H9 (cell line): Measurements from ENCODE around the gene HUWE1. TPM values are rescaled to one million over a fixed set of nuclear protein-coding genes. Genes with fewer than 3 reads are reported as not detected.

Experiments used
- DNase-seq: peaks from one replicate; pipeline ENCODE4 v3.0.0-alpha.2; 2017
- H2AFZ ChIP-seq: one replicate; pipeline ENCODE4 v1.6.1; 2013; ENCODE audit warnings: mild to moderate bottlenecking, low read length, control low read depth, moderate library complexity
- H2AK5ac ChIP-seq: 2 replicates; pipeline ENCODE4 v1.6.1; 2013; ENCODE audit warnings: low read length, control low read depth, mixed read lengths; ENCODE audit not compliant: insufficient read length
- H2BK120ac ChIP-seq: one replicate; pipeline ENCODE4 v1.6.1; 2013; ENCODE audit warnings: low read depth, mild to moderate bottlenecking, low read length, control low read depth, inconsistent platforms; ENCODE audit not compliant: poor library complexity, severe bottlenecking
- H2BK12ac ChIP-seq: 2 replicates; pipeline ENCODE4 v1.6.1; 2013; ENCODE audit warnings: low read length, control low read depth, mixed read lengths, low read depth; ENCODE audit not compliant: insufficient read length
- H2BK15ac ChIP-seq: 2 replicates; pipeline ENCODE4 v1.6.1; 2013; ENCODE audit warnings: low read depth, low read length, control low read depth
- H2BK20ac ChIP-seq: one replicate; pipeline ENCODE4 v1.6.1; 2013; ENCODE audit warnings: low read depth, mild to moderate bottlenecking, low read length, control low read depth, inconsistent platforms; ENCODE audit not compliant: poor library complexity, severe bottlenecking
- H2BK5ac ChIP-seq: 2 replicates; pipeline ENCODE4 v1.6.1; 2013; ENCODE audit warnings: low read length, control low read depth, mixed read lengths; ENCODE audit not compliant: insufficient read length
- H3K14ac ChIP-seq: 2 replicates; pipeline ENCODE4 v1.6.1; 2013; ENCODE audit warnings: low read length, control low read depth; ENCODE audit not compliant: insufficient read depth
- H3K18ac ChIP-seq: 2 replicates; pipeline ENCODE4 v1.6.1; 2013; ENCODE audit warnings: low read depth, mild to moderate bottlenecking, mixed read lengths, low read length, control low read depth; ENCODE audit not compliant: insufficient read length
- H3K23ac ChIP-seq: 2 replicates; pipeline ENCODE4 v1.6.1; 2013; ENCODE audit warnings: low read length, control low read depth, mixed read lengths, low read depth; ENCODE audit not compliant: insufficient read length
- H3K23me2 ChIP-seq: 2 replicates; pipeline ENCODE4 v1.6.1; 2013; ENCODE audit warnings: low read depth, mild to moderate bottlenecking, mixed read lengths, low read length, control low read depth; ENCODE audit not compliant: insufficient read length, poor library complexity, severe bottlenecking
- H3K27ac ChIP-seq: 2 replicates; pipeline ENCODE4 v1.5.1; 2013; ENCODE audit warnings: low read length, control low read depth, mixed read lengths, low read depth; ENCODE audit not compliant: insufficient read length
- H3K27me3 ChIP-seq: 2 replicates; pipeline ENCODE4 v1.6.1; 2013; ENCODE audit warnings: low read length, control low read depth, inconsistent platforms; ENCODE audit not compliant: insufficient read depth
- H3K4ac ChIP-seq: 2 replicates; pipeline ENCODE4 v1.6.1; 2013; ENCODE audit warnings: low read depth, mild to moderate bottlenecking, control low read depth, inconsistent platforms, low read length, moderate library complexity
- H3K4me1 ChIP-seq: 2 replicates; pipeline ENCODE4 v1.6.1; 2013; ENCODE audit warnings: low read length, control low read depth, inconsistent platforms; ENCODE audit not compliant: insufficient read depth
- H3K4me2 ChIP-seq: 2 replicates; pipeline ENCODE4 v1.6.1; 2013; ENCODE audit warnings: low read length, control low read depth, mixed read lengths; ENCODE audit not compliant: insufficient read length, insufficient read depth
- H3K56ac ChIP-seq: 2 replicates; pipeline ENCODE4 v1.6.1; 2013; ENCODE audit warnings: low read depth, mild to moderate bottlenecking, mixed read lengths, low read length, control low read depth; ENCODE audit not compliant: insufficient read length
- H3K79me1 ChIP-seq: 2 replicates; pipeline ENCODE4 v1.6.1; 2013; ENCODE audit warnings: low read depth, mild to moderate bottlenecking, moderate library complexity, low read length, control low read depth, inconsistent platforms; ENCODE audit not compliant: insufficient read depth, poor library complexity, severe bottlenecking
- H3K79me2 ChIP-seq: 2 replicates; pipeline ENCODE4 v1.6.1; 2013; ENCODE audit warnings: low read length, control low read depth, inconsistent platforms; ENCODE audit not compliant: insufficient read depth
- H3K9ac ChIP-seq: 2 replicates; pipeline ENCODE4 v1.6.1; 2013; ENCODE audit warnings: low read length, control low read depth, mixed read lengths; ENCODE audit not compliant: insufficient read length; ENCODE audit errors: extremely low read depth
- H3K9me3 ChIP-seq: one replicate; pipeline ENCODE4 v1.6.1; 2013; ENCODE audit warnings: low read depth, low read length, inconsistent platforms; ENCODE audit not compliant: control insufficient read depth
- H3T11ph ChIP-seq: one replicate; pipeline ENCODE4 v1.6.1; 2013; ENCODE audit warnings: mild to moderate bottlenecking, low read length, control low read depth, inconsistent platforms
- H4K20me1 ChIP-seq: one replicate; pipeline ENCODE4 v1.6.1; 2013; ENCODE audit not compliant: control insufficient read depth, insufficient read length, insufficient read depth
- H4K5ac ChIP-seq: 2 replicates; pipeline ENCODE4 v1.6.1; 2013; ENCODE audit warnings: low read depth, mild to moderate bottlenecking, mixed read lengths, low read length, control low read depth; ENCODE audit not compliant: insufficient read length
- H4K8ac ChIP-seq: replicated peaks from 2 replicates; pipeline ENCODE4 v1.6.1; 2013; ENCODE audit warnings: low read length, control low read depth, mixed read lengths, low read depth; ENCODE audit not compliant: insufficient read length
- H4K91ac ChIP-seq: 2 replicates; pipeline ENCODE4 v1.6.1; 2013; ENCODE audit warnings: low read depth, mild to moderate bottlenecking, moderate library complexity, mixed read lengths, low read length, control low read depth; ENCODE audit not compliant: insufficient read length
- H3K27ac Mint-ChIP-seq, 3 experiments: 2 replicates in 2 of 3; 3 replicates in 1 of 3; pipeline ENCODE4 v1.8.0; 2020 to 2021; ENCODE audit warnings: mixed read lengths in 3 of 3, mild to moderate bottlenecking in 1 of 3, moderate library complexity in 1 of 3
- H3K27me3 Mint-ChIP-seq: 2 replicates; pipeline ENCODE4 v1.8.0; 2021; ENCODE audit warnings: low read depth, mild to moderate bottlenecking, moderate library complexity, mixed read lengths
- H3K36me3 Mint-ChIP-seq, 3 experiments: 2 replicates in 2 of 3; 3 replicates in 1 of 3; pipeline ENCODE4 v1.8.0; 2020 to 2021; ENCODE audit warnings: low read depth in 3 of 3, mixed read lengths in 3 of 3; ENCODE audit not compliant: insufficient read depth in 1 of 3
- H3K4me1 Mint-ChIP-seq, 2 experiments: 2 replicates each; pipeline ENCODE4 v1.8.0; 2020; ENCODE audit warnings: mixed read lengths in 2 of 2
- H3K4me3 Mint-ChIP-seq, 2 experiments: 2 replicates in 1 of 2; 3 replicates in 1 of 2; pipeline ENCODE4 v1.8.0; 2020 to 2021; ENCODE audit warnings: mild to moderate bottlenecking in 2 of 2, mixed read lengths in 2 of 2, moderate library complexity in 1 of 2
- H3K9me3 Mint-ChIP-seq, 2 experiments: 2 replicates in 1 of 2; 3 replicates in 1 of 2; pipeline ENCODE4 v1.8.0; 2020; ENCODE audit warnings: mild to moderate bottlenecking in 2 of 2, mixed read lengths in 2 of 2, moderate library complexity in 1 of 2
- CTCF ChIP-seq: fragments of 200-600 bp; sonication (generic); conservative IDR thresholded peaks from 3 replicates; pipeline ENCODE4 v1.8.0; 2021; ENCODE audit warnings: antibody characterized with exemption, mild to moderate bottlenecking
- WGBS: extraction: QIAGEN DNeasy Blood & Tissue Kit; methylation state at CpG from one replicate; pipeline ENCODE4 v1.1.7; 2013; ENCODE audit warnings: missing lambda C conversion rate, low lambda C conversion rate, mixed read lengths; ENCODE audit not compliant: insufficient read length; ENCODE audit errors: extremely low coverage; 5-methylcytosine and 5-hydroxymethylcytosine counted together
- total RNA-seq: library from RNA; stranded (reverse); gene quantifications from 2 replicates; pipeline ENCODE4 v1.2.1, GENCODE V29; 2021

The HUWE1 gene
- total RNA-seq, 1 experiment from 2014 or later = 230 TPM

DNA sequence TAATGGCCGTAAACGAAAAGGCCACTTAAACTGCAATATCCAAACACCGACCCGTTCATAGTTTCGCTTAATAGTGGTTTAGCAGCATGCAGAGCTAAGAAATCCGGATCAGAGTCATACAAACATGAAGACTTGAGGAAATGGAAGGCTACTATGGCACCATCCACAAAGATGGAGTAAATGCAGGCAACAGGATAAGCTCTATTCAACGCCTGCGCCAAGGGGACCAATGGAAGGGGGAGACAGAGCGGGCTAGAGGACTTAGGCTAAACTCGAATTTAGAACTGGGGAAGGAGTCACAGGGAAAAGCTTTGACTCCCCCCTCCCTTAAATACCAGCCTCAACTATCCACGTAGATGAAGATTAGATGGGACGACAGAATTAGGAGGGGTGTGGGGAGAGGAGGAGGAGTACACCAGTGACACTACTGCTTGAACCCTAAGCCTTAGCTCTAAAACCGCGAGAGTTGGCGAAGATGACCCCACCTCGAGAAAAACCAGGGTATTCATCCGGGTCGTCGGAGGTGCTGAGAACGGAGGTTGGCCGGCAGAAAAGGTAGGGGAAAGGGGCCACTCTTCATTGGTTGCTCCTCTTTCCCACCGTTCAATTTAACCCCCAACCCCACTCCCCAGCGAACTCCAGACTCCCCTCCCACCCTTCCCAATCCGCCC is 3.5 kb downstream of the HUWE1 start:
- Mint-ChIP-seq H3K4me1 (peaks cover 5 to 14% of the 10 kb centered on the region in 2 experiments; a peak in 3 of 4 replicates), H3K9me3 (peaks cover 67% of the 10 kb centered on the region in 2 experiments), H3K4me3 (peak overlapping the region; percentile 91 to 94)

More for the DNA sequence above, 3.5 kb downstream of the HUWE1 start:
- peak overlapping the region; percentile 85 for H3K4me2 ChIP-seq
- no peak overlapping the region for H3K23ac ChIP-seq
- 0 out of 2 replicates have a peak, but pooled peaks cover 1% of the 10 kb centered on the region for H3K27me3 Mint-ChIP-seq
- H4K5ac ChIP-seq = no peak overlapping the region
- H3K9me3 ChIP-seq = peaks cover 4% of the 10 kb centered on the region
- H2BK5ac ChIP-seq = peak overlapping the region; percentile 21
- H2AK5ac ChIP-seq = no peak overlapping the region
- H3K4ac ChIP-seq = no peak overlapping the region
- no peak overlapping the region for H4K91ac ChIP-seq
- no peak for TF ChIP-seq CTCF
- H3K27me3 ChIP-seq = no peaks in the 10 kb centered on the region
- no peak overlapping the region for H2AFZ ChIP-seq
- H3K56ac ChIP-seq = no peak overlapping the region
- peaks cover 36 to 46% (median 37%) of the 10 kb centered on the region in 3 experiments for H3K36me3 Mint-ChIP-seq
- H3K79me1 ChIP-seq = no peaks in the 10 kb centered on the region
- no CpG with 5 or more reads among the region's 24 CpGs for WGBS
- no peak overlapping the region for H4K8ac ChIP-seq
- H2BK120ac ChIP-seq = no peak overlapping the region
- peak; percentile 52 for DNase-seq
- no peak overlapping the region for H2BK20ac ChIP-seq
- peak overlapping the region; percentile 32 for H3K27ac ChIP-seq
- peak overlapping the region; percentile 90 for H3K9ac ChIP-seq
- peaks cover 6% of the 10 kb centered on the region for H3K23me2 ChIP-seq
- no peaks in the 10 kb centered on the region for H3K4me1 ChIP-seq
- H3K14ac ChIP-seq = peak overlapping the region; percentile 79; the same call in 1 of the 2 replicates
- H3K27ac Mint-ChIP-seq = peak overlapping the region; percentile 98 to 99 (median 99)
- no peak overlapping the region for H3T11ph ChIP-seq
- no peak overlapping the region for H2BK12ac ChIP-seq
- H4K20me1 ChIP-seq = no peaks in the 10 kb centered on the region
- H2BK15ac ChIP-seq = no peak overlapping the region
- H3K79me2 ChIP-seq = peaks cover 17% of the 10 kb centered on the region; the same call in 1 of the 2 replicates
- H3K18ac ChIP-seq = peak overlapping the region; percentile 88
